HCT116 (cell line): Measurements from ENCODE around the gene C11orf58. TPM values are rescaled to one million over a fixed set of nuclear protein-coding genes. Genes with fewer than 3 reads are reported as not detected.

Experiments
- ATAC-seq: fragments of 200-7000 bp; cut with Tn5 transposase; 2 replicates; pipeline ENCODE4 v1.9.1; 2020; ENCODE audit warnings: mild to moderate bottlenecking, moderate library complexity
- BruUV-seq: library from RNA; stranded (reverse); fragments of 400-500 nt; replicated peaks from 2 replicates; lab custom pipeline; 2021; lab: Mats Ljungman, UMichigan
- CTCF ChIA-PET: fragments of 300-600 bp; sonication (Branson Sonifier 250); formaldehyde crosslinking; loops from one replicate; lab custom pipeline; 2021; ENCODE audit warnings: antibody characterized with exemption; lab: Charles Lee
- POLR2A ChIA-PET: fragments of 300-600, 350-600 bp; sonication (Branson Sonifier 250); formaldehyde crosslinking; loops from one replicate; lab custom pipeline; 2021; ENCODE audit warnings: antibody characterized with exemption; lab: Charles Lee
- RAD21 ChIA-PET, 2 experiments: fragments of 300-600 bp; sonication (Branson Sonifier 250); formaldehyde crosslinking; loops; one replicate each; lab custom pipeline; 2023; ENCODE audit warnings: low total read pairs in 2 of 2; ENCODE audit not compliant: uncharacterized antibody in 2 of 2, unreplicated experiment in 2 of 2, low non-redundant PET in 1 of 2; lab: Charles Lee
- DNase-seq: peaks from one replicate; pipeline ENCODE4 v3.0.0-alpha.2; 2010; ENCODE audit warnings: low read depth, low spot score
- H2AFZ ChIP-seq: fragments of 200-600 bp; shearing (Covaris generic), sonication (generic); 2 replicates; pipeline ENCODE4 v1.6.1; 2017; ENCODE audit warnings: low read depth, mixed run types, mixed read lengths, antibody characterized with exemption, low read length; ENCODE audit not compliant: poor library complexity, severe bottlenecking
- H3K27ac ChIP-seq: 2 replicates; pipeline ENCODE4 v1.5.1; 2012; ENCODE audit warnings: low read depth, low read length
- H3K27me3 ChIP-seq: fragments of 200-600 bp; sonication (generic); 2 replicates; pipeline ENCODE4 v1.6.1; 2016; ENCODE audit warnings: mixed run types, low read length, mixed read lengths; ENCODE audit not compliant: insufficient read depth
- H3K36me3 ChIP-seq, 2 experiments: fragments of 200-500 bp in 1 of 2; fragments of 200-600 bp in 1 of 2; sonication (Bioruptor generic) in 1 of 2; sonication (generic) in 1 of 2; 2 replicates each; pipeline versions ENCODE4 v1.5.1 to v1.6.1; 2014 to 2016; ENCODE audit warnings: low read length in 2 of 2, inconsistent platforms in 1 of 2, mixed read lengths in 1 of 2, mixed run types in 1 of 2; ENCODE audit not compliant: insufficient read depth in 2 of 2, control insufficient read depth in 1 of 2
- H3K4me1 ChIP-seq, 2 experiments: fragments of 200-600 bp in 1 of 2; sonication (generic) in 1 of 2; 2 replicates each; pipeline versions ENCODE4 v1.5.1 to v1.6.1; 2012 to 2017; ENCODE audit warnings: low read length in 2 of 2, inconsistent platforms in 1 of 2, mild to moderate bottlenecking in 1 of 2, mixed read lengths in 1 of 2, mixed run types in 1 of 2, moderate library complexity in 1 of 2; ENCODE audit not compliant: insufficient read depth in 2 of 2, control insufficient read depth in 1 of 2
- H3K4me2 ChIP-seq: fragments of 200-600 bp; sonication (generic); 2 replicates; pipeline ENCODE4 v1.6.1; 2017; ENCODE audit warnings: mixed run types, low read length, mixed read lengths
- H3K4me3 ChIP-seq, 2 experiments: fragments of 200-600 bp in 1 of 2; sonication (generic) in 1 of 2; replicated peaks in 1 of 2; 2 replicates each; pipeline ENCODE4 v1.5.1; 2011 to 2016; ENCODE audit warnings: low read length in 2 of 2, control low read depth in 1 of 2, low read depth in 1 of 2, mild to moderate bottlenecking in 1 of 2, mixed read lengths in 1 of 2, mixed run types in 1 of 2
- H3K79me2 ChIP-seq: fragments of 200-600 bp; sonication (generic); 2 replicates; pipeline ENCODE4 v1.6.1; 2017; ENCODE audit warnings: mild to moderate bottlenecking, mixed run types, low read length, moderate library complexity, mixed read lengths; ENCODE audit not compliant: insufficient read depth
- H3K9ac ChIP-seq: fragments of 200-600 bp; sonication (generic); 2 replicates; pipeline ENCODE4 v1.6.1; 2016; ENCODE audit warnings: low read length, mixed read lengths
- H3K9me2 ChIP-seq: fragments of 200-600 bp; sonication (generic), shearing (Covaris generic); 2 replicates; pipeline ENCODE4 v1.6.1; 2017; ENCODE audit warnings: mixed run types, mild to moderate bottlenecking, moderate library complexity; ENCODE audit not compliant: insufficient read depth
- H3K9me3 ChIP-seq, 2 experiments: fragments of 200-500 bp in 1 of 2; fragments of 200-600 bp in 1 of 2; sonication (Bioruptor generic) in 1 of 2; sonication (generic) in 1 of 2; 2 replicates each; pipeline ENCODE4 v1.6.1; 2014 to 2017; ENCODE audit warnings: low read length in 2 of 2, mixed read lengths in 2 of 2, inconsistent platforms in 1 of 2, low read depth in 1 of 2, mild to moderate bottlenecking in 1 of 2, mixed run types in 1 of 2, moderate library complexity in 1 of 2; ENCODE audit not compliant: control insufficient read depth in 1 of 2, insufficient read depth in 1 of 2
- H4K20me1 ChIP-seq: fragments of 200-600 bp; sonication (generic), shearing (Covaris generic); 2 replicates; pipeline ENCODE4 v1.6.1; 2017; ENCODE audit warnings: mixed run types, mild to moderate bottlenecking, moderate library complexity; ENCODE audit not compliant: insufficient read depth
- ATF3 ChIP-seq: IDR thresholded peaks from 2 replicates; pipeline ENCODE4 v1.6.1; 2012
- CBX3 ChIP-seq: IDR thresholded peaks from 2 replicates; pipeline ENCODE4 v1.6.1; 2012; ENCODE audit warnings: low read depth
- CEBPB ChIP-seq: IDR thresholded peaks from 2 replicates; pipeline ENCODE4 v1.6.1; 2012; ENCODE audit warnings: low read depth
- EZH2 ChIP-seq: fragments of 200-600 bp; sonication (generic); IDR thresholded peaks from 2 replicates; pipeline ENCODE4 v1.6.1; 2017; ENCODE audit warnings: antibody characterized with exemption, mixed run types
- JUND ChIP-seq: IDR thresholded peaks from 2 replicates; pipeline ENCODE4 v1.6.1; 2012
- POLR2A ChIP-seq: IDR thresholded peaks from 2 replicates; pipeline ENCODE4 v1.7.0; 2011; ENCODE audit warnings: borderline replicate concordance; ENCODE audit not compliant: insufficient read depth, insufficient read length; ENCODE audit errors: extremely low read depth
- REST ChIP-seq: IDR thresholded peaks from 2 replicates; pipeline ENCODE4 v1.6.1; 2012; ENCODE audit warnings: low read depth
- SIN3A ChIP-seq: IDR thresholded peaks from 2 replicates; pipeline ENCODE4 v1.6.1; 2012; ENCODE audit warnings: low read depth
- SP1 ChIP-seq: IDR thresholded peaks from 2 replicates; pipeline ENCODE4 v1.6.1; 2012; ENCODE audit warnings: low read depth
- TCF7L2 ChIP-seq: IDR thresholded peaks from 2 replicates; pipeline ENCODE4 v1.7.0; 2011; ENCODE audit warnings: borderline replicate concordance, inconsistent platforms; ENCODE audit not compliant: insufficient read depth, insufficient read length; ENCODE audit errors: extremely low read depth
- ZFX ChIP-seq: fragments of 450-650 bp; IDR thresholded peaks from 2 replicates; pipeline ENCODE4 v1.6.1; 2017
- intact Hi-C: fragments of 100-400 bp; cut with micrococcal nuclease; formaldehyde crosslinking; loops from 2 replicates; pipeline ENCODE4 v1.10.0; 2022
- total RNA-seq: library from RNA; stranded (reverse); gene quantifications from one replicate; pipeline ENCODE4 v1.2.1, GENCODE V29; 2021; ENCODE audit not compliant: unreplicated experiment

Gene C11orf58
- total RNA-seq, 1 experiment from 2014 or later = 108 TPM

- ChIA-PET CTCF (no interaction called here), RAD21 (no interaction called here), POLR2A (interaction anchor here (0.7 kb wide), 1 partner anchor 26 kb away, joined by 8 read pairs; no protein-coding TSS in a partner anchor)
- Histone ChIP-seq H2AFZ (no peak overlapping the region), H3K9me2 (no peaks in the 10 kb centered on the region), H3K9me3 (no peaks in the 10 kb centered on the region), H3K36me3 (no peaks in the 10 kb centered on the region), H3K27ac (no peak overlapping the region), H3K9ac (no peak overlapping the region), H3K4me1 (no peaks in the 10 kb centered on the region), H3K27me3 (peaks cover 4% of the 10 kb centered on the region; the same call in 1 of the 2 replicates), H3K79me2 (no peaks in the 10 kb centered on the region), H3K4me2 (no peak overlapping the region), H4K20me1 (no peaks in the 10 kb centered on the region), H3K4me3 (no peak overlapping the region)
- intact Hi-C loops = no loop called here
- no peak for TF ChIP-seq ATF3
- TF ChIP-seq SIN3A = no peak
- TF ChIP-seq POLR2A = no peak
- TF ChIP-seq ZFX = no peak
- no peak for TF ChIP-seq CEBPB
- no peak for TF ChIP-seq CBX3
- no peak for TF ChIP-seq SP1
- no peak for TF ChIP-seq TCF7L2
- no peak for TF ChIP-seq EZH2
- no peak for TF ChIP-seq JUND
- no peak for TF ChIP-seq REST
- no TSS peak for BruUV-seq
- ATAC-seq = no peak
- DNase-seq = no peak
Measured at GRCh38 chr11:16764888-16765287, 26.4 kb downstream of the C11orf58 start.
